ENCODE data around the gene CIC.

Gene CIC

GRCh38 chr19:42290136-42290522, 21.1 kb downstream of the CIC start:
- no peak for DNase-seq

DNA sequence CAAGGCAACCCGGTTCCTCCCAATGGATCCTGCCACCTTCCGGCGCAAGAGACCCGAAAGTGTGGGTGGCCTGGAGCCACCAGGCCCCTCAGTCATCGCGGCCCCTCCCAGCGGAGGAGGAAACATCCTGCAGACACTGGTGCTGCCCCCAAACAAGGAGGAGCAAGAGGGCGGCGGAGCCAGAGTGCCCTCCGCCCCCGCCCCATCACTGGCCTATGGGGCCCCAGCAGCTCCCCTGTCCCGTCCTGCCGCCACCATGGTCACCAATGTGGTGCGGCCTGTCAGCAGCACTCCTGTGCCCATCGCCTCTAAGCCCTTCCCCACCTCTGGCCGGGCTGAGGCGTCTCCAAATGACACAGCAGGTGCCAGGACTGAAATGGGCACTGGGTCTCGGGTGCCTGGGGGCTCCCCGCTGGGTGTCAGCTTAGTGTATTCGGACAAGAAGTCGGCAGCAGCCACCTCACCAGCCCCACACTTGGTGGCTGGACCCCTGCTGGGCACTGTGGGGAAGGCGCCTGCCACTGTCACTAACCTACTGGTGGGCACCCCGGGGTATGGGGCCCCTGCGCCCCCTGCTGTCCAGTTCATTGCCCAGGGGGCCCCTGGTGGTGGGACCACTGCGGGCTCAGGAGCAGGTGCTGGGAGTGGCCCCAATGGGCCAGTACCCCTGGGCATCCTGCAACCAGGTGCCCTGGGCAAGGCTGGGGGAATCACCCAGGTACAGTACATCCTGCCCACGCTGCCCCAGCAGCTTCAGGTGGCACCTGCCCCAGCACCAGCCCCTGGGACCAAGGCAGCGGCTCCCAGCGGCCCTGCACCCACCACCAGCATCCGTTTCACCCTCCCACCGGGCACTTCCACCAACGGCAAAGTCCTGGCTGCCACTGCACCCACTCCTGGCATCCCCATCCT, 21.7 kb downstream of the CIC start:
- no peak for DNase-seq

DNA sequence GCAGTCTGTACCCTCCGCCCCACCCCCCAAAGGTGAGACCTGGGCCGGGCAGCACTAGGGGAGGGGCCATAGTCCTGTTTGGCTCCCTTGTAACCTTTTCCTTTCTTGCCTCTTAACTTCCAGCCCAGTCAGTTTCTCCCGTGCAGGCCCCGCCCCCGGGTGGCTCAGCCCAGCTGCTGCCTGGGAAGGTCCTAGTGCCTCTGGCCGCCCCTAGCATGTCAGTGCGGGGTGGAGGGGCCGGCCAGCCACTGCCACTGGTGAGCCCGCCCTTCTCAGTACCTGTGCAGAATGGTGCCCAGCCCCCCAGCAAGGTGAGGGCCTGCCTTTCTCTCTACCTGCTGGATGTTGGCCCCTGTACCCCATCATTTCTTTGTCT, 22.4 kb downstream of the CIC start:
- no peak for DNase-seq

DNA sequence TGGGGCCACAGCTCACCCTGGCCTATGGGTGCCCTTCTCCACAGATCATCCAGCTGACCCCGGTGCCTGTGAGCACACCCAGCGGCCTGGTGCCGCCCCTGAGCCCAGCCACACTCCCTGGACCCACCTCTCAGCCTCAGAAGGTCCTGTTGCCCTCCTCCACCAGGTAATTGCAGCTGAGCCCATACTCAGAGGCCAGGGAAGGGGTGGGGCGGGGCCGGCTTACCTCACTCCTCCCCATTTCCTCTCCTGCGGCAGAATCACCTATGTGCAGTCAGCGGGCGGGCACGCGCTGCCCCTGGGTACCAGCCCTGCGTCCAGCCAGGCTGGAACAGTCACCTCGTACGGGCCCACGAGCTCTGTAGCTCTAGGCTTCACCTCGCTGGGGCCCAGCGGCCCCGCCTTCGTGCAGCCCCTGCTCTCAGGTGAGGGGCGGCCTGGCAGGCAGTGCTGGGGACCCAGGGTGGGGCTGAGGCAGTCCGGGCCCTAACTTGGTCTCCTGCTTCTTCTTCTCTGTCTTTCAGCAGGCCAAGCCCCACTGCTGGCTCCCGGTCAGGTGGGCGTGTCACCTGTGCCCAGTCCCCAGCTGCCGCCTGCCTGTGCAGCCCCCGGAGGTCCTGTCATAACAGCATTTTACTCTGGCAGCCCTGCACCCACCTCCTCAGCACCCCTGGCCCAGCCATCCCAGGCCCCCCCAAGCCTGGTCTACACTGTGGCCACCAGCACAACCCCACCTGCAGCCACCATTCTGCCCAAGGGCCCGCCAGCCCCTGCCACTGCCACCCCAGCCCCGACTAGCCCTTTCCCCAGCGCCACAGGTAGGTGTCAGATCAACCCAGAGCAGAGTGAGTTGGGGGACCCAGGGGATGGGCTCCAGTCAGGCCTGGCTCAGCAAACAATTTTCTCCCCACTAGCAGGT, 23.2 kb downstream of the CIC start:
- DNase-seq: no peak

DNA sequence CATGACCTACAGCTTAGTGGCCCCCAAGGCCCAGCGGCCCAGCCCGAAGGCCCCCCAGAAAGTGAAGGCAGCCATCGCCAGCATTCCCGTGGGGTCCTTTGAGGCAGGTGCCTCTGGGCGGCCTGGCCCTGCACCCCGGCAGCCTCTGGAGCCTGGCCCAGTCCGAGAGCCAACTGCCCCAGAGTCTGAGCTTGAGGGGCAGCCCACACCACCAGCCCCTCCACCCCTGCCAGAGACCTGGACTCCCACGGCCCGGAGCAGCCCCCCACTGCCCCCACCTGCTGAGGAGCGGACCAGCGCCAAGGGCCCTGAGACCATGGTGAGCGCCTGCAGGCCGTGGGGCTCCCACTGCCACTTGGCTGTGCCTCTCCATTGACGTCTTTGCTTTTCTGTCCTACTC, 23.9 kb downstream of the CIC start:
- DNase-seq: no peak

GRCh38 chr19:42293540-42293939, 24.5 kb downstream of the CIC start:
- no peak for DNase-seq

DNA sequence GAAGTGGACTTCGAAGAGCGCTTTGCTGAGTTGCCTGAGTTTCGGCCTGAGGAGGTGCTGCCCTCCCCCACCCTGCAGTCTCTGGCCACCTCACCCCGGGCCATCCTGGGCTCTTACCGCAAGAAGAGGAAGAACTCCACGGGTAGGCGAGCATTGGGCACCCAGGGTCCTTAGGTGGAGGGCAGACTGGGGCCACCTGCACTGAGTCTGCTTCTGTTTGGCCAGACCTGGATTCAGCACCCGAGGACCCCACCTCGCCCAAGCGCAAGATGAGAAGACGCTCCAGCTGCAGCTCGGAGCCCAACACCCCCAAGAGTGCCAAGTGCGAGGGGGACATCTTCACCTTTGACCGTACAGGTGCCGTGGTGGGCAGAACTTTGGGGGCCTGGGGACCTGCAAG, 24.9 kb downstream of the CIC start:
- no peak for DNase-seq

DNA sequence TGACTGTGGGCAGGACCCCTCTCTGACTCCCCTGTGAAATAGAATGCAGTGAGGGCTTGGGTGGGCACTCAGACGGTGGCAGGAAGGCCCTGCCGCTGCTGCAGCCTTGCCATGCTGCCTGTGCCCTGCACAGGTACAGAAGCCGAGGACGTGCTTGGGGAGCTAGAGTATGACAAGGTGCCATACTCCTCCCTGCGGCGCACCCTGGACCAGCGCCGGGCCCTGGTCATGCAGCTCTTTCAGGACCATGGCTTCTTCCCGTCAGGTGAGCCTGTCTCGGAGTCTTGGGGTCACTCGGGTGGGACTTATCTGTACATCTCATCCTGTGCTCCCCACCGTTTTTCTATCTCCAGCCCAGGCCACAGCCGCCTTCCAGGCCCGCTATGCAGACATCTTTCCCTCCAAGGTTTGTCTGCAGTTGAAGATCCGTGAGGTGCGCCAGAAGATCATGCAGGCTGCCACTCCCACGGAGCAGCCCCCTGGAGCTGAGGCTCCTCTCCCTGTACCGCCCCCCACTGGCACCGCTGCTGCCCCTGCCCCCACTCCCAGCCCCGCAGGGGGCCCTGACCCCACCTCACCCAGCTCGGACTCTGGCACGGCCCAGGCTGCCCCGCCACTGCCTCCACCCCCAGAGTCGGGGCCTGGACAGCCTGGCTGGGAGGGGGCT, 25.6 kb downstream of the CIC start:
- DNase-seq: no peak

DNA sequence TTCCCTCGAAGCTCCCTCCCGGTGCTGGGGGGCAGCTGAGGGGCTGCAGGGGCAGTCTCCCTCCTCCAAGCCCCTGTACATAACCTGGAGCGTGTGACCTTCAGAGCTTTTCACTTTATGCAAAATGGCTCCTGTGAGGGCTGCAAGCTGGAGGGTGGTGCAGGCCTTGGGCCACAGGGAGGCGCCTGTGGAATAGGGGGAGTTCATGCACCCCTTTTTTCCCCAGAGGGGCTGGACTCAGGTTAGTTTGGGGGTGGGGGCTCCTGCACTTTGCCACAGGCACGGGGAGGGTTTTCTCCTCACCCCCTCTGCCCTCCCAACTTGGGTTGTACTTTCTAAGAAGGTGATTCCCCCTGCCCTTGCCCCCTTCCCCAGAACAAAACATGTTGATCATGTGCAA, 26.3 kb downstream of the CIC start:
- DNase-seq: no peak

GRCh38 chr19:42295831-42296525, 26.9 kb downstream of the CIC start:
- no peak for DNase-seq

GRCh38 chr19:42297039-42297438, 28.0 kb downstream of the CIC start:
- no peak for DNase-seq

- DNase-seq: no peak
Measured at GRCh38 chr19:42301646-42302203, 32.7 kb downstream of the CIC start, which contains the start of gene PRR19. Gene PRR19 (plus strand): TSS chr19:42302132. CDS start chr19:42309585, 7,453 bp downstream.

DNA sequence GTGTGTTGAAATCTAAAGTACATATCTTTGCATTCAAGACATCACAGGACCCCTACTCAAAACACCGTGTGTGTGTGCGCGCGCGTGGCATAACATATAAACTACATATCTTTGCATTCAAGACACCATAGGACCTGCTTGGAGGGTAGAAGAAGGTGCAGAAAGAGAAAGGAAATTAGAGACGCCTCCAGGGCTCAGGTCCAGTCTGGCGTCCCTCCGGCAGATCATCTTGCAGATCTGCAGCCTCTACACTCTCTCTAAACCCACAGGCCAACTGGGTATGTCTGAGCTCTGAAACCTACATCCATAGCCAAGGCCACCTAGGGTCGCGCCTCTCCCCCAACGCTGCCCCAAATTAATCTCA, 34.0 kb downstream of the CIC start:
- DNase-seq: no peak

DNA sequence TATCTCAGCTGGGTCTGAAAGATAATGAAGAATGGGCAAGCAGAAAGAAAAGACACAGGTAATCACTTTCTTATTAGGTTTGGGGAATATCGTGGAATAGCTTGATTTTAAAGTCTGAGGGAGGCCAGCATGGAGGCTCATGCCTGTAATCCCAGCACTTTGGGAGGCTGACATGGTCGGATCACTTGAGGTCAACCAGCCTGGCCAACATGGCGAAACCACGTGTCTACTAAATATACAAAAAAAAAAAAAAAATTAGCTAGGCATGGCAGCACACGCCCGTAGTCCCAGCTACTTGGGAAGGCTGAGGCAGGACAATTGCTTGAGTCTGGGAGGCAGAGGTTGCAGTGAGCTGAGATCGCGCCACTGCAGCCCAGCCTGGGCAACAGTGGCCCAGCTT, 34.8 kb downstream of the CIC start:
- no peak for DNase-seq

GRCh38 chr19:42306646-42307045, 37.6 kb downstream of the CIC start:
- no peak for DNase-seq

DNA sequence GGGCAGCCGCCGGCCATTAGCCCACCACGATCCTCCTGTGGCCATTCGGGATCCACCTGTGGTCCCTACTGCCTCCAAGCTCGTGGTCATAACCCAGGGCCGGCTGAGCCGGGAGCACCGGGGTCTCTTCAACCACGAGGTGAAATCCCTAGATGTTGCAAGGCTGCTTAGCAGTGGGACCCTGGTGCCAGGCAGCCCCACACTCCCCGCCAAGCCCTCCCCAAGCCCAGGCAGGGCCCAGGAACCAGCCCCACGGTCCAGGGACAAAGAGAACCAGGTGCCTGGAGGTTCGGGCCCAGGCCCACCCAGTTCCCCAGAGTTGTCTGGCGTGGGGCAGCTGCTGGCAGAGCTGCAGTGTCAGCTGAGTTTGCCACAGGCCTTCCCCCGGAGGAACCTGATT, 40.6 kb downstream of the CIC start:
- DNase-seq: no peak

DNA sequence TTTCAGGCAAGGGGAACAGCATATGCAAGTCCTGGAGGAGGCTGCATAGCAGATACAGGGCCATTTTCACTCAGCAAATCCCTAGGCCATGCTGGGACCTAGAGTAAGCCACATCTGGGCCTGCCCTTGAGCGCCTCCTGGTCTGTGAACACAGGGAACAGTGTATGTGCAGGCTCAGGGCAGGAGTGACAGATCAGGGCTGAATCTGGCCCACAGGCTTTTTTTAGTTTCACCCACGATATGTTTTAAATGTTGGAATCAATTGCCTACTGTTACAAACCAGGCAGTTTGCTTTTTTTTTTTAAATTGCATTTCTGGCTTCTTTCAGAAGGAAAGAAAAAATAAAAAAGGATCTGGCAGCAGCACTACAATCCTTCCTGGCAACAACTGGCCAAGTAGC, 42.6 kb downstream of the CIC start:
- no peak for DNase-seq

- no peak for DNase-seq
Measured at GRCh38 chr19:42312370-42312769, 43.3 kb downstream of the CIC start.

- DNase-seq: no peak
Measured at GRCh38 chr19:42313096-42313839, 44.2 kb downstream of the CIC start, which contains the start of gene TMEM145. Gene TMEM145 (plus strand): TSS chr19:42313309. CDS start chr19:42313377, 68 bp downstream.

- no peak for DNase-seq
Measured at GRCh38 chr19:42313840-42314755, 45.0 kb downstream of the CIC start.

All from SIG-M5 (cell line).